GM19395 (cell line): ENCODE results near the gene PTPRN2.

Source experiments
- ATAC-seq: cut with Tn5 transposase; IDR thresholded peaks from one replicate; pipeline ENCODE4 v1.9.1; 2021; ENCODE audit warnings: mild to moderate bottlenecking, moderate library complexity; ENCODE audit not compliant: unreplicated experiment

The PTPRN2 gene

DNA sequence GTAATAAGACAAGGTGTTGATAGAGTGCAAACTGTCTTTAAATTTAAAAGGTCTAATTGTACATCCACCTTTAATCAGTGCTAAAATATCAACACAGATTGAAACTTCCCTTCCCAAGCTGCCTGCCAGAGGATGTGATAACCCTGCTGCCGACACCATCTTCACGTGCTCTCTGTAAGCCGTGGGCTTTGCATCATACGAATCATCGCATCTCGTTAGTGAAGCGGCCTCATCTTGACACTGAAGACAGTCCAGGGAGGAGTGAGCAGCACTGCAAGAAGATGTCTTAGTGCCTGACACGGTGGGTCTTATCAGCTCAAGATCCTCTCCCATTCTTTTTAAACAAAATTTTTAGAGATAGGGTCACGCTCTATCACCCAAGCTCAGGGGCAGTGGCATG is 518.8 kb downstream of the PTPRN2 start:
- no peak for ATAC-seq

DNA sequence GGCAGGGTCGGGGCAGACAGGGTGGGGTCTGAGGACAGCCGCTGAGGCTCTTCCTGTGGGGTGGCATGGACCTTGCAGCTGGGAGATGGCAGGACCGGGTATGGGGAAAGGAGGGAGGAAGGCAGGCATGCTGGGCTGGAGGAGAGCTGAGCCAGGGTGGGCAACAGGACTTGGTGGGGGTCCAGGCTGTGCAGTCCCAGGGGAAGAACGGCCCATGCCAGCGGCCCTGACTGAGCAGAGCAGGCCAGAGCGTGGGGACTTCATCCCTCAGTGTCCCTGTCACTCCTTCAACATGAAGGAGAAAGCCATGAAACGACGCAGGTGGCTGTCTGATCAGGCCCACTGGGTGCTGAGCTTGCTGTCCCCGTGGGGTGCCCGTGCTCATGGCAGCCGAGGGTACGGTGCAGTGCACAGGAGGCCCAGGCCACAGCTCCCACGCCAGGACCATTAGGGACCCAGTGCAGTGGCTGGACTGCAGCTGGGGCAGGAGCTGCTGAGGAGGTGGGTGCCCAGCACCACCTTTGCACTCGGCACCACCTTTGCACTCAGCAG is 519.6 kb downstream of the PTPRN2 start:
- no peak for ATAC-seq

GRCh38 chr7:158067219-158067930 is 520.2 kb downstream of the PTPRN2 start:
- ATAC-seq, result no peak

- ATAC-seq, result no peak
Observed at GRCh38 chr7:158066085-158066484, 521.5 kb downstream of the PTPRN2 start.

DNA sequence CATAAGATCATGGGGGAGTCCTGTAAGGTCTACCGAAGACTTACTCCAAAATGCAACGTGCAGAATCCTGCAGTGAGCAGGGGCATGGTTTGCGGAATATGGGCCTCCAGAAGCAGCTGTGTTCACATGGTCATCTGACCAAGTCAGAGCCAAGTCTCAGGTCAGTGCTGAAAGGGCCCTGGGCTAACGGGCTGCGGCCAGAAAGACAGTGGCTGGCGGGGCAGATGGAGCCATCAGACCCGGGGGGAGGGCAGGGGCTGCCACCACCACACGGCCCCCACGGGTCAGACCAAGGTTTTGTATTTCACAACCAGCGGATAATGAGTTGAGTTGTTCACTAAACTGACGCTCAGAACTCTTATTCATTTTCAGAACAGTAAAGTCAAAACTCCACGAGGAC is 522.3 kb downstream of the PTPRN2 start:
- ATAC-seq, result no peak

- no peak for ATAC-seq
Observed at GRCh38 chr7:158064631-158065030, 523.0 kb downstream of the PTPRN2 start.

DNA sequence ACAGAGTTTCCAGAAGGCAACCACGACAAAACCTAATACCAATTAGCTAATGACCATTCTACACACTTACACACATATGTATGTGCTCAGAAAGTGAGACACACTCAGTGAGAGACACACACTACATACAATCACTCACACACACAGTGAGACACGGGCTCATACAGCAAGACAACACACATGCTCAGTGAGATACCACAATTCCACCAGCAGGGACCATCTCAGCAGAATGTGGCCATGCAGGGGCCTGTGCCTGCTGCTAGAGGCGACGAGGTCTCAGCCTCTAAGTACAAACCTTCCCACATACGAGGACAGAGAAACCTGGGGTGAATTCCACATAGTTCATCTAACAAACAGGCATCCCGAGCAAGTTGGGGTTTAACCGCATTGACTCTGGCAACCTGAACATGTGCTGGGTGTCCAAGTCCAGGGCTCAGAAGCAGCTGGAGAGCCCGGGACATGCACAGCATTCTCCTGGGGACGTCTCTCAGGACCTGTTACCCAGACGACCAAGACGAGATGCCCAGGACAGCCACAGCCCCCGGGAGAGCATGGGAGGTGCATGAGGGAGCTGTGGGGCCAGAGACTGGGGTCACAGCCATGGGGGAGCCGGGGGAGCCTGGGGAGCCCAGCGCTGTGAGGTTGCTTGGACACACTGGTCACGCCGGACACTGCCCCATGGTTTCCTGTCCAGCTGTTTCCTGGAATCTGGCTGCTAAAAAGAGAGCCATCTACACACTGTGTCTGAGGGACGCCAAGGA is 523.6 kb downstream of the PTPRN2 start:
- ATAC-seq, result no peak

DNA sequence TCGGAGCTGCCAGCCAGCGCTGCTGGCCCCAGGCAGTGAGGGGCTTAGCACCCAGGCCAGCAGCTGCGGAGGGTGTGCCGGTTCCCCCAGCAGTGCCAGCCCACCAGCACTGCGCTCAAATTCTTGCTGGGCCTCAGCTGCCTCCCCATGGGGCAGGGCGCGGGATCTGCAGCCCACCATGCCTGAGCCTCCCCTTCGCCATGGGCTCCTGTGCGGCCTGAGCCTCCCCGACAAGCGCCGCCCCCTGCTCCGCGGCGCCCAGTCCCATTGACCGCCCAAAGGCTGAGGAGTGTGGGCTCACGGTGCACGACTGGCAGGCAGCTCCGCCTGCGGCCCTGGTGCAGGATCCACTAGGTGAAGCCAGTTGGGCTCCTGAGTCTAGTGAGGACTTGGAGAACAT is 525.0 kb downstream of the PTPRN2 start:
- ATAC-seq, result no peak

GRCh38 chr7:158061884-158062656 is 525.6 kb downstream of the PTPRN2 start:
- no peak for ATAC-seq

DNA sequence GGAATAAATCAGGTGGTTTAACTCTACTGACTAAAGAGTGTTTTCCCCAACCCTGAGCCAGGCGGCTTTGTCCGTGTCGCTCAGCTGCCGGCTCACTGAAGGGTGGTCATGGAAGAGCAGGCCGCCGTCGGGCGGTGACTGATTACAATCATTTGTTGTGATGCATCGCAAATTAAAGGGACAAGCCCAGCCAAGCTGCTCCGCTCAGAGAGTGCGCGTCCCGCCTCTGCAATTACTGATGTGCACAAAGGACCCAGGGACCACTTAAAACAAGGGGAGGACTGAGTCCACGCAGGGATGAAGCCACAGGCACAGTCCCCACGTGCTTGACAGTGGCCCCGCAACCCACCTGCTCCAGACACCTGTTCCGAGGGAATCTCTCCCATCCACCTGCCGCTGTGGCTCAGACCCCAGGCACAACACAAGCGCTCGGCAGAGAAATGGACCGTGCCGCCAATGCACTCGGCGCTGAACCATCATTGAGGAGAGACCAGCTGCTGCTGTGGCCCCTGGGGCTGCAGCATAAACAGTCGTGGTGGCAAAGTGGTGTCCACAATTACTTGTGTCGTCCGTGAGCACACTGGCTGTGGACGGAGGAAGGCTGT is 526.5 kb downstream of the PTPRN2 start:
- no peak for ATAC-seq

DNA sequence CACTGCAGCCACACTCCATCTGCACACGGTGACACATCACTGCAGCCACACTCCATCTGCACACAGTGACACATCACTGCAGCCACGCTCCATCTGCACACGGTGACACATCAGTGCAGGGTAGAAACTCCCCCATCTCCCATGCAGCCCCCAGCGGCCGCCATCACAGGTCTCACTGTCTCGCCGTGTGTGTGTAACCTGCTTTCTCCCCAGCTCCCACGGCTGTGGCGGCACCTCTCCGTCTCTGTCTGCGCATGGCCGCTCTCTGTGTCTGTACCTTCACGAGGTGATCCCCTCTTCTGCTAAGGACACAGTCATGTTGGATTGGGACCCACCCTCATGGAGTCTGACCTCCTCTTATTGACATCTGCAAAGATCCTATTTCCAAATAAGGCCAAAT is 527.4 kb downstream of the PTPRN2 start:
- no peak for ATAC-seq

- ATAC-seq, result no peak
Observed at GRCh38 chr7:158057446-158057845, 530.2 kb downstream of the PTPRN2 start.

DNA sequence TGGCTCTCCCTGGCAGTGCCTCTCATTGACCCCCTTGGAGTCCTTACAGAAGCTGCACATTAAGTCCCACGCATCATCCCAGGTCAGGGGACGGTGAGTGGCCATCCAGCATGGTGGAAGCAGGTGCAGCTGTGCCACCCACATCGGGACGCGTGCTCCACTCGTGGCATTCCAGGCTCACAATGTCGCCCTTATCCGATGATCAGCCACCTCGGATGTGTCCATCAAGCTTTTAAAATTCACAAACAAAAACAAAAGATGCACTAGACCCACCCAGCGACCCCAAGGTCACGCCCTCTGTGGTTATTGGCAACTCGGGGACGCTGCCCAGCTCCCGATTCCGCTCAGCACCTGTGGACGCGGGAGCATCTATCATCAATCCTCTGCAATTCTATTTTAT is 530.9 kb downstream of the PTPRN2 start:
- no peak for ATAC-seq

GRCh38 chr7:158055726-158056510 is 531.7 kb downstream of the PTPRN2 start:
- no peak for ATAC-seq

DNA sequence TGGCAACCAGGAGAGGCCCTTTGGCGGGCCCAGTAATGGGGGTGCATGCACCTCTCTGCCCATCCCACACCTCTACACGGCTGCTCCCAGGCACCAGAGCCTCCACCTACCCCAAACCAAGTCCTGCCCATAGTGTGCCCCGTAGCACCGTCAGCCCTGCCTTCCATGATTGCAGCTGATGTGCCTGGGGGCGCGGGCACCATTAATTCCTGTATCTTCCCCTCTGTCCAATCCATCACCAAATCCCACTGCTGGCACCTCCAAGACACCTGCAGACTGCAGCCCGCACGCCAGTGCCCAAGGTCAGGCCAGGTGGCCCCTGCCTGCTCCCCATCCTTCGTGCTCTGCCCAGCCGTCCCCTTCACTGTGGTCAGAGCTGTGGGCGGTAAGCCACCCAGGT is 533.0 kb downstream of the PTPRN2 start:
- no peak for ATAC-seq

DNA sequence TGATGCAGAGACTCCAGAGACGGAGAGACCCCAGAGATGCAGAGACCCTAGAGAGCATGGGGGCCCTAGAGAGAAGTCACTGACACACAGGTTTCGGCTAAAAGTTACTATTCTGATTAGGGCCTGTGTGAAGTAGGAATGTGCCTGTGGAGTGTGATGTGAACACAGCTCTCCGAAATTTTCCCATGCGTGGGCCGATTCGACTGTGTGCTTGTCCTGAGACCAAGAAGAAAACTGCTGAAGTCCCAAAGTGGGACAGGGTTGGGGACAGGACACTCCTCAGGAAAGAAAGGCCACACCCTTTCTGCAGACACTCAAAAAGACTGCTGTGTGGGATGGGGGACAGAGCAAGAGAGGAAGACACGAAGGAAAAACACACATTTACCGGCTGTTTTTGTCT is 533.5 kb downstream of the PTPRN2 start:
- ATAC-seq, result no peak

- ATAC-seq, result no peak
Observed at GRCh38 chr7:158053183-158053915, 534.3 kb downstream of the PTPRN2 start.

- ATAC-seq, result no peak
Observed at GRCh38 chr7:158052381-158053060, 535.1 kb downstream of the PTPRN2 start.

DNA sequence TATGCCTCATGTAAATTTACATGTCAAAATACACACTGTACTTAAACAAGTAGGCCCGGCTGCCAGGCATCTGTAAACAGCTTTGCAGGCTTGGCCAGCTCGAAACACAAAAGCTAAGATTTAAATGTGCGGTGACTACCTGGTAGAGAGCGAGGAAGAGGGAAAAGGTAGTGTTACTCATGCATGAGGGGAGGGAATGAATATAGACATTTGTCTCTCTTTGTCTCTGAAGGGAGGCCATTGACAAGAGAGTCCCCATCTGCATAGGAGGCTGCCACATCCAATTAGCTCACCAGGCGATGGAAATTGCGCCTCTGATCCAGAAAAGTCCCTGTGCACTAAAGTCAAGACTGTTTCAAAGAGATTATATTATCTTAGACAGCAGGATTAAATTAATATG is 535.8 kb downstream of the PTPRN2 start:
- ATAC-seq, result no peak
